Measurements from ENCODE around the gene STIM1. TPM values are rescaled to one million over a fixed set of nuclear protein-coding genes. Genes with fewer than 3 reads are reported as not detected.
"Not testable (repeated sequence)": the region's sequence is repeated elsewhere in the genome, so short reads cannot be mapped to it uniquely, and the experiment has no call there.

The STIM1 gene
- total RNA-seq, 1 experiment from 2014 or later, result 28.3 TPM

DNA sequence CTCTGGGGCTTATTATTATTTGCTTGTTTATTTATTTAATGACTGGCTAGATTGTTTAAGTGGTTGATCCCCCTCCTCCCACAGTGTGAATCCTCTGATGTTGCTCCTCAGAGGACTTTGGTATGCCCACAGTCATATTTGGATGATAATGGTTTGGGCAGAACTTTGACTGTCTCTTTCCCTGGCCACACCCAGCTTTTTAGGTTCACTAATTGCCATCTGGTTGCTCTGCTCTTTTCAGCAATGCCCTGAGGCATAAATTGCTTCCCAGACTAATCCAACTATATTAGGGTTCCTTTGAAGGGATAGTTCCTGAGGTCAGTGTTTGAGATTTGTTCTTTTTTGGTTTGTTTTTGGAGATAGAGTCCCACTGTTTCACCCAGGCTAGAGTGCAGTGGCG, 139.8 kb downstream of the STIM1 start:
- Histone ChIP-seq H2AFZ (no peak overlapping the region), H3K4me1 (replicated peaks; ENCODE audit: insufficient read depth) (no peaks in the 10 kb centered on the region), H3K27ac (no peak overlapping the region), H3K9me2 (ENCODE audit: insufficient read depth) (no peaks in the 10 kb centered on the region), H4K20me1 (ENCODE audit: insufficient read depth) (no peaks in the 10 kb centered on the region; the same call in 1 of the 2 replicates), H3F3A (ENCODE audit: insufficient read depth, low read depth) (no peaks in the 10 kb centered on the region), H3K4me3 (no peak overlapping the region), H3K79me2 (ENCODE audit: low read depth) (no peaks in the 10 kb centered on the region), H3K36me3 (ENCODE audit: low read depth) (no peaks in the 10 kb centered on the region), H3K9me3 (ENCODE audit: insufficient read depth, low read depth) (peaks cover 12% of the 10 kb centered on the region; the same call in 1 of the 2 replicates), H3K27me3 (ENCODE audit: insufficient read depth, low read depth) (no peaks in the 10 kb centered on the region), H3K4me2 (no peak overlapping the region)
- no TSS peak for BruUV-seq (replicated peaks)
- no peak for DNase-seq
- ChIA-PET CTCF (no interaction called here), POLR2A (ENCODE audit: unreplicated experiment) (no interaction called here)
- no peak for TF ChIP-seq CTCF (conservative IDR thresholded peaks at IDR 0.05)
- TF ChIP-seq EZH2 (IDR thresholded peaks at IDR 0.05; ENCODE audit: low read depth), result no peak
- intact Hi-C loops (cut with micrococcal nuclease; ENCODE audit: unreplicated experiment), result no loop called here

DNA sequence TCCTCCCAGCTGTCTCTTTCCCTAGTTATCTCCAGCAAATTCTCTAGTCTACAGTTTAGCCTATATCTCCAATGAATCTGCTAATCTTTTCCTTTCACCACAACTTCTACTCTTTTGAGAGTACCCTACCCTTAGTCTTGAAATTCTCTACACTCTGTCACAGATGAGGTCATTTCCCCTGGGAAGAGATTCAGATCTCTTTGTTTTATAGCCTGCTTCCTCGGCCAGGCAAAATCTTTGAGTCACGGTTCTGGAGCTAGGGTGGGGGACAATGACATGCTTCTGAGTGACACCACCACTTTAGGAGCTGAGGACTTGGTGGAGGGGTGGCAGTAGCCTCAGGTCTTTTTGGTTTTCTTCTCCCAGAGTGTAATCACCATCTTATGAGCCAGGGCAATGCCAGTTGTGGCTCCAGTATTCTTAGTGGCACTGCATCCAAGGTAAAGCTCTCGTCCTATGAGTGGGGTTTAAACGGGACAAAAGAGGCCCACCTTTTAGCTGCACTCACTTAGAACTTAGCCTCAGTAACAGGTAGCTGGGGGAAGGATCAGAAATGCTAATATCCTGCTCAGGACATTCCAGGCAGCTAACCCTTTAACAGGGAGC, 140.6 kb downstream of the STIM1 start:
- no peaks in the 10 kb centered on the region for H3K4me1 ChIP-seq (replicated peaks; ENCODE audit: insufficient read depth)
- DNase-seq, result peak in 1 of 2 experiments; percentile 5
- no peaks in the 10 kb centered on the region for H3K36me3 ChIP-seq (ENCODE audit: low read depth)
- ChIA-PET POLR2A (ENCODE audit: unreplicated experiment) (no interaction called here), CTCF (no interaction called here)
- H3K9me2 ChIP-seq (ENCODE audit: insufficient read depth), result no peaks in the 10 kb centered on the region
- no peak overlapping the region for H3K27ac ChIP-seq
- H3K4me2 ChIP-seq, result no peak overlapping the region
- no peak for TF ChIP-seq CTCF (conservative IDR thresholded peaks at IDR 0.05)
- no peak for TF ChIP-seq EZH2 (IDR thresholded peaks at IDR 0.05; ENCODE audit: low read depth)
- no peaks in the 10 kb centered on the region; the same call in 1 of the 2 replicates for H4K20me1 ChIP-seq (ENCODE audit: insufficient read depth)
- no TSS peak for BruUV-seq (replicated peaks)
- H3K4me3 ChIP-seq, result no peak overlapping the region
- peaks cover 12% of the 10 kb centered on the region; the same call in 1 of the 2 replicates for H3K9me3 ChIP-seq (ENCODE audit: insufficient read depth, low read depth)
- no peaks in the 10 kb centered on the region for H3F3A ChIP-seq (ENCODE audit: insufficient read depth, low read depth)
- intact Hi-C loops (cut with micrococcal nuclease; ENCODE audit: unreplicated experiment), result no loop called here
- no peak overlapping the region for H2AFZ ChIP-seq
- no peaks in the 10 kb centered on the region for H3K79me2 ChIP-seq (ENCODE audit: low read depth)
- no peaks in the 10 kb centered on the region for H3K27me3 ChIP-seq (ENCODE audit: insufficient read depth, low read depth)

DNA sequence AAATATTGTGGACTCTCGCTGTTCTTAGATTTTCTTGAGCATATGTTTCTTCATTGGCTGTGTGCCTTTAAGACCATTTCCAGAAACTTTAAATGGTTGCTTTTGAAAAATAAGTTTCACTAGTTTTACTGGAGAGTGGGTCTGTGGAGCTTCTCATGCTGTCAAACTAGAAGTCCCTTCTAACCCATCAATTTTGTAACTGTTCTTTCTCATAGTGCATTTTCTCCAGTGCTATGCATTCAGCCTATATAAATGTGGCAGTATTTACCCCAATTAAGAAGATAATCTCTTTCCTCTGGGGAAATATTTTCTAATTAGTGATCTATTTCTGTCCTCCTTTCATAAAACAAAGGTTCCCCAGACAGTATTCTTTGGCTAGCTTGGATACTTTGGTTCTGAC, 141.2 kb downstream of the STIM1 start:
- Histone ChIP-seq H3K4me3 (no peak overlapping the region), H3K36me3 (ENCODE audit: low read depth) (no peaks in the 10 kb centered on the region), H3K4me1 (replicated peaks; ENCODE audit: insufficient read depth) (no peaks in the 10 kb centered on the region), H3K9me2 (ENCODE audit: insufficient read depth) (no peaks in the 10 kb centered on the region), H4K20me1 (ENCODE audit: insufficient read depth) (no peaks in the 10 kb centered on the region; the same call in 1 of the 2 replicates), H3K4me2 (no peak overlapping the region), H3K27ac (no peak overlapping the region), H3K9me3 (ENCODE audit: insufficient read depth, low read depth) (peaks cover 12% of the 10 kb centered on the region; the same call in 1 of the 2 replicates), H3K27me3 (ENCODE audit: insufficient read depth, low read depth) (no peaks in the 10 kb centered on the region), H3F3A (ENCODE audit: insufficient read depth, low read depth) (no peaks in the 10 kb centered on the region), H3K79me2 (ENCODE audit: low read depth) (no peaks in the 10 kb centered on the region), H2AFZ (no peak overlapping the region)
- intact Hi-C loops (cut with micrococcal nuclease; ENCODE audit: unreplicated experiment), result no loop called here
- ChIA-PET CTCF (no interaction called here), POLR2A (ENCODE audit: unreplicated experiment) (no interaction called here)
- BruUV-seq (replicated peaks), result no TSS peak
- TF ChIP-seq CTCF (conservative IDR thresholded peaks at IDR 0.05), result no peak
- TF ChIP-seq EZH2 (IDR thresholded peaks at IDR 0.05; ENCODE audit: low read depth), result no peak
- no peak for DNase-seq

- H4K20me1 ChIP-seq (ENCODE audit: insufficient read depth); H3K79me2 ChIP-seq (ENCODE audit: low read depth); H3K9me3 ChIP-seq (ENCODE audit: insufficient read depth, low read depth); H3K4me1 ChIP-seq (replicated peaks; ENCODE audit: insufficient read depth); DNase-seq; H2AFZ ChIP-seq; H3K36me3 ChIP-seq (ENCODE audit: low read depth); H3K4me2 ChIP-seq; H3K27ac ChIP-seq; CTCF ChIA-PET; H3K4me3 ChIP-seq; H3K9me2 ChIP-seq (ENCODE audit: insufficient read depth); POLR2A ChIA-PET (ENCODE audit: unreplicated experiment); H3K27me3 ChIP-seq (ENCODE audit: insufficient read depth, low read depth); H3F3A ChIP-seq (ENCODE audit: insufficient read depth, low read depth); intact Hi-C loops (cut with micrococcal nuclease; ENCODE audit: unreplicated experiment); BruUV-seq (replicated peaks): not testable (repeated sequence)
These were observed 149.3 kb downstream of the STIM1 start for GRCh38 chr11:4004753-4005152.
